ENCODE data around the gene GRIK5.
"Not testable (repeated sequence)": the region's sequence is repeated elsewhere in the genome, so short reads cannot be mapped to it uniquely, and the experiment has no call there.

Gene GRIK5

DNA sequence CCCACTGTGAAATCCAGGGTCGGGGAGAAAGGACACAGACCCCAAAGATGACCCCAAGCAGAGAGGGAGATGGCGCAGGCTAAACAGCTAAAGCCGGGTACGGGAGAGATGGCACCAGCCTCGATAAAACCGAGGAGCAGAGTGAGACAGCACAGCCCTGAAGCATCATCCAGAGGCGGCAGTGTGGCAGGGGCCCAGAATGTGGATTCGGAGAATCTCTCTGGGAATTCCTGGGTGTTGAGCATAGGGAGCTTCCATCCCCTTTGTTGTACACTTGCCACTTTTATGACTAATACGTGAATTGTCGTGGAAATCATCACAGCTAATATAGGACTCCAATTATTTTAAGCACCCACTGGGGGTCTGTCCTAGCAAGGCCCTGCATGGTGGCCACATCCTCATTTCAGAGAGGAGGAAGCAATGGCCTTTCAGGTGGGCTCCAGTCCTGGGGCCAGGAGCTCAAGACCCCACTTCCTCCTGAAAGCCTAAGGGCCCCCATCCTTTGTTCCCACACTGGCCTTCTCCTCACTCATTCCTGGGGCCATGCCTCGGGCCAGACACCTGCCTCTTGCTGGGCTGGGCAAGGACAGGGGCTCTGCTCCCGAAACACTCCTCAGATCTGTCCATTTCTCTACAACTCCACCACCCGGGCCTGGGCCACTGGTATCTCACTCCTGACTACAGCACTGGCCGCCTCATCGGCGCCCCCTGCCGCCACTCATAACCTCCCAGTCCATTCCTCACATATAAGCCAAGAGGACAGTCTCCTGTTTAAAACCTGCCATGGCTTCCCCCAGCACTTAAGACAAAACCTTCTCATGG lies 46.7 kb downstream of the GRIK5 start:
- Histone ChIP-seq H3K9ac (ENCODE audit: low read depth, low read length) (no peak overlapping the region), H3K27me3 (ENCODE audit: insufficient read depth, low read length) (no peaks in the 10 kb centered on the region), H3K4me1 (ENCODE audit: insufficient read depth, low read length) (no peaks in the 10 kb centered on the region), H3K36me3 (ENCODE audit: insufficient read depth, low read length) (peaks cover 20% of the 10 kb centered on the region), H3K4me3 (ENCODE audit: low read length) (no peak overlapping the region), H3K27ac (ENCODE audit: low read depth, low read length) (no peak overlapping the region), H3K9me3 (ENCODE audit: insufficient read depth, low read depth, low read length) (no peaks in the 10 kb centered on the region)
- WGBS, result 77% methylated on average over 17 of the region's 17 CpGs

DNA sequence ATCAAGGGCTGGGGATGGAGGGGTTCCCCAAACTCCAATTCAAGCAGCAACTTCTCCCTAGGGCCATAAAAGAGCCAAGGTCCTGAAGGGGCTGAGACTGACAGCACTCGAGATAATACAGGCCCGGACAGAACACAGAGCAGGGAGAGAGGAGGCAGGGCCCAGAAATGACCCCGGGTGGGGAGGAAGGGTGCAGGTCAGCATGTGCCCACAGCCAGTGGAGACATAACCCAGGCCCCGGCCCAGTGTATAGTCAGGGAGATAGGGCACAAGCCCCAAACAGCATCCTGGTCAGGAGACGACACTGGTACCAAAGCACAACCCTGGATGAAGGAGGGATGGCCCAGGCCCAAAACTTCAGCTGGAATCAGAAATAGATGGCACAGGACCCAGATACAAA lies 47.4 kb downstream of the GRIK5 start:
- H3K27me3 ChIP-seq (ENCODE audit: insufficient read depth, low read length), result no peaks in the 10 kb centered on the region
- no peak overlapping the region for H3K4me3 ChIP-seq (ENCODE audit: low read length)
- peaks cover 20% of the 10 kb centered on the region for H3K36me3 ChIP-seq (ENCODE audit: insufficient read depth, low read length)
- H3K27ac ChIP-seq (ENCODE audit: low read depth, low read length), result no peak overlapping the region
- no peaks in the 10 kb centered on the region for H3K4me1 ChIP-seq (ENCODE audit: insufficient read depth, low read length)
- H3K9me3 ChIP-seq (ENCODE audit: insufficient read depth, low read depth, low read length), result no peaks in the 10 kb centered on the region
- H3K9ac ChIP-seq (ENCODE audit: low read depth, low read length), result no peak overlapping the region
- WGBS, result 91% methylated on average over 5 of the region's 5 CpGs

DNA sequence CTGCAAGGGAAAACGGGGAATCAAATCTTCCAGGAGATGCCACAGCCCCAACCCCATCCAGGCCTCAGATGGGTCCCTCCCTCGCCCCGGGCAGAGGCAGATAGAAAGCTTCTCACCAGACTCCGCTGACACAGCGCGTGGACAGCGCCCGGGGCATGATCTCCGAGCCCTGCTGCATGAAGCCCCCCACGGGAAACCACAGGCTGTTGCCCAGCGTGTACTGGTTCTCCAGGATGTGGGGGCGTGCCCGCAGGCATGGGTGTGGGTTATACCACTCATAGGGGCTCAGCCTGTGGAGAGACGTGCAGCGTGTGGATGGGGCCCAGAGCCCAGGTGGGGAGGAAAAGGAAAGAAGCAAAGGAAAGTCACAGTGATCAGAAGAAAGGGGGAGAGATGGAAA lies 48.8 kb downstream of the GRIK5 start:
- Histone ChIP-seq H3K9ac (ENCODE audit: low read depth, low read length) (no peak overlapping the region), H3K9me3 (ENCODE audit: insufficient read depth, low read depth, low read length) (no peaks in the 10 kb centered on the region), H3K36me3 (ENCODE audit: insufficient read depth, low read length) (peaks cover 20% of the 10 kb centered on the region), H3K27me3 (ENCODE audit: insufficient read depth, low read length) (no peaks in the 10 kb centered on the region), H3K4me1 (ENCODE audit: insufficient read depth, low read length) (no peaks in the 10 kb centered on the region), H3K27ac (ENCODE audit: low read depth, low read length) (no peak overlapping the region), H3K4me3 (ENCODE audit: low read length) (no peak overlapping the region)
- 94% methylated on average over 15 of the region's 15 CpGs for WGBS

GRCh38 chr19:42018503-42019193 lies 51.4 kb downstream of the GRIK5 start:
- Histone ChIP-seq H3K27me3 (ENCODE audit: insufficient read depth, low read length) (no peaks in the 10 kb centered on the region), H3K9ac (ENCODE audit: low read depth, low read length) (no peak overlapping the region), H3K9me3 (ENCODE audit: insufficient read depth, low read depth, low read length) (no peaks in the 10 kb centered on the region), H3K27ac (ENCODE audit: low read depth, low read length) (no peak overlapping the region), H3K4me3 (ENCODE audit: low read length) (no peak overlapping the region), H3K36me3 (ENCODE audit: insufficient read depth, low read length) (peaks cover 16% of the 10 kb centered on the region), H3K4me1 (ENCODE audit: insufficient read depth, low read length) (no peaks in the 10 kb centered on the region)
- 96% methylated on average over 9 of the region's 11 CpGs for WGBS

DNA sequence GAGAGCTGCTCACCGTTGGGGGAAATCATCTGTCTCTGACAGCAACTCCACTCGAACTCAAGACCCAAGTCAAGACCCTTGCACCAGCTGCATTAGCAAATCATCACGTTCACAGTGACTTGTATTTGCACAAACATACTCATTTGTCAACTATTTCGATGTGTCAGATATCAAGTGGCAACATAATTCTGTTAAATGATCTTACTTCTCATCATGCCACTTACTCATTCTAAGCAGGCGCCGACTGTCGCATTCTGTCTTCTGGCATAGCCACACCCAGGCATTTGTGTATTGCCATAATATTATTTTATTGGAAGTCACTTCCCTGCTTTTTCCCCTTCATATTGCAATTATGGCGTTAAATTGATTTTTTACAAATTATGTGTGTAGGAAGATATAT lies 53.0 kb downstream of the GRIK5 start:
- peaks cover 16% of the 10 kb centered on the region; the same call in 1 of the 2 replicates for H3K36me3 ChIP-seq (ENCODE audit: insufficient read depth, low read length)
- no peak overlapping the region for H3K4me3 ChIP-seq (ENCODE audit: low read length)
- H3K27me3 ChIP-seq (ENCODE audit: insufficient read depth, low read length), result no peaks in the 10 kb centered on the region
- no peaks in the 10 kb centered on the region for H3K4me1 ChIP-seq (ENCODE audit: insufficient read depth, low read length)
- H3K9me3 ChIP-seq (ENCODE audit: insufficient read depth, low read depth, low read length), result no peaks in the 10 kb centered on the region
- no peak overlapping the region for H3K9ac ChIP-seq (ENCODE audit: low read depth, low read length)
- no peak overlapping the region for H3K27ac ChIP-seq (ENCODE audit: low read depth, low read length)
- 95% methylated on average over 8 of the region's 8 CpGs for whole genome bisulfite sequencing

- WGBS, result 100% methylated on average over 3 of the region's 3 CpGs
- not testable (repeated sequence) for H3K27me3 ChIP-seq (ENCODE audit: insufficient read depth, low read length); H3K36me3 ChIP-seq (ENCODE audit: insufficient read depth, low read length); H3K9me3 ChIP-seq (ENCODE audit: insufficient read depth, low read depth, low read length); H3K4me1 ChIP-seq (ENCODE audit: insufficient read depth, low read length); H3K4me3 ChIP-seq (ENCODE audit: low read length); H3K9ac ChIP-seq (ENCODE audit: low read depth, low read length); H3K27ac ChIP-seq (ENCODE audit: low read depth, low read length)
Measured at GRCh38 chr19:42012747-42013146, 57.3 kb downstream of the GRIK5 start.

- Histone ChIP-seq H3K27me3 (ENCODE audit: insufficient read depth, low read length) (no peaks in the 10 kb centered on the region), H3K27ac (ENCODE audit: low read depth, low read length) (no peak overlapping the region), H3K4me1 (ENCODE audit: insufficient read depth, low read length) (no peaks in the 10 kb centered on the region), H3K9ac (ENCODE audit: low read depth, low read length) (no peak overlapping the region), H3K36me3 (ENCODE audit: insufficient read depth, low read length) (no peaks in the 10 kb centered on the region), H3K4me3 (ENCODE audit: low read length) (no peak overlapping the region), H3K9me3 (ENCODE audit: insufficient read depth, low read depth, low read length) (no peaks in the 10 kb centered on the region)
- 91% methylated on average over 10 of the region's 11 CpGs for WGBS
Measured at GRCh38 chr19:42010245-42011126, 59.5 kb downstream of the GRIK5 start.

- no peaks in the 10 kb centered on the region for H3K9me3 ChIP-seq (ENCODE audit: insufficient read depth, low read depth, low read length)
- peaks cover 3% of the 10 kb centered on the region; the same call in 1 of the 2 replicates for H3K36me3 ChIP-seq (ENCODE audit: insufficient read depth, low read length)
- H3K4me1 ChIP-seq (ENCODE audit: insufficient read depth, low read length), result no peaks in the 10 kb centered on the region
- peaks cover 4% of the 10 kb centered on the region; the same call in 1 of the 2 replicates for H3K27me3 ChIP-seq (ENCODE audit: insufficient read depth, low read length)
- H3K27ac ChIP-seq (ENCODE audit: low read depth, low read length), result no peak overlapping the region
- 90% methylated on average over 13 of the region's 13 CpGs for WGBS
- H3K9ac ChIP-seq (ENCODE audit: low read depth, low read length), result no peak overlapping the region
- H3K4me3 ChIP-seq (ENCODE audit: low read length), result no peak overlapping the region
Measured at GRCh38 chr19:42006569-42006968, 63.4 kb downstream of the GRIK5 start.

DNA sequence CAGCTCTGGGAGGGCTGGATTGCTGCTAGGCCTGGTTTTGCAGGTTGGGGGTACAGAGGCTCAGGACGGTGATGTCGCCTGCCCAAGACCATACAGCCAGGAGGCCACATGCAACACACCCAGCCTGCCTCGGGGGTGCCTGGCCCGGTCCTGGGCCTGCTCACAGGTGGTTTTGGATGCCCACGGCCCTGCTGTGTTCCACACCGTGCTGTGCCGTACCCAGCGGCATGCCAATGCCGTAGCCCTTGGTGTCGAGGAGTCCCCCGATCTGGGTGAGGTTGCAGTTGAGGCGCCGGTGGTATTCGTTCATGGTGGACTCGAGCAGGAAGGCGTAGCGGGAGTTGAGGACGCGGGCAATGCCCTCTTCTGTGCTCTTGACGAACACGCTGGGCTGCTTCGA lies 64.5 kb downstream of the GRIK5 start:
- H3K9me3 ChIP-seq (ENCODE audit: insufficient read depth, low read depth, low read length), result no peaks in the 10 kb centered on the region
- H3K4me3 ChIP-seq (ENCODE audit: low read length), result no peak overlapping the region
- H3K27me3 ChIP-seq (ENCODE audit: insufficient read depth, low read length), result peaks cover 13% of the 10 kb centered on the region
- 96% methylated on average over 22 of the region's 22 CpGs for WGBS
- H3K36me3 ChIP-seq (ENCODE audit: insufficient read depth, low read length), result peaks cover 3% of the 10 kb centered on the region; the same call in 1 of the 2 replicates
- no peaks in the 10 kb centered on the region for H3K4me1 ChIP-seq (ENCODE audit: insufficient read depth, low read length)
- no peak overlapping the region for H3K27ac ChIP-seq (ENCODE audit: low read depth, low read length)
- H3K9ac ChIP-seq (ENCODE audit: low read depth, low read length), result no peak overlapping the region

- Histone ChIP-seq H3K27ac (ENCODE audit: low read depth, low read length) (no peak overlapping the region), H3K27me3 (ENCODE audit: insufficient read depth, low read length) (peaks cover 30% of the 10 kb centered on the region), H3K9me3 (ENCODE audit: insufficient read depth, low read depth, low read length) (no peaks in the 10 kb centered on the region), H3K36me3 (ENCODE audit: insufficient read depth, low read length) (peaks cover 3% of the 10 kb centered on the region; the same call in 1 of the 2 replicates), H3K4me3 (ENCODE audit: low read length) (no peak overlapping the region), H3K9ac (ENCODE audit: low read depth, low read length) (no peak overlapping the region), H3K4me1 (ENCODE audit: insufficient read depth, low read length) (no peaks in the 10 kb centered on the region)
- WGBS, result 88% methylated on average over 21 of the region's 21 CpGs
Measured at GRCh38 chr19:42003506-42004294, 66.3 kb downstream of the GRIK5 start.

Measured in HUES64 (cell line).